ENCODE results near the gene ING4.
"Not testable (repeated sequence)": the region's sequence is repeated elsewhere in the genome, so short reads cannot be mapped to it uniquely, and the experiment has no call there.

The ING4 gene

DNA sequence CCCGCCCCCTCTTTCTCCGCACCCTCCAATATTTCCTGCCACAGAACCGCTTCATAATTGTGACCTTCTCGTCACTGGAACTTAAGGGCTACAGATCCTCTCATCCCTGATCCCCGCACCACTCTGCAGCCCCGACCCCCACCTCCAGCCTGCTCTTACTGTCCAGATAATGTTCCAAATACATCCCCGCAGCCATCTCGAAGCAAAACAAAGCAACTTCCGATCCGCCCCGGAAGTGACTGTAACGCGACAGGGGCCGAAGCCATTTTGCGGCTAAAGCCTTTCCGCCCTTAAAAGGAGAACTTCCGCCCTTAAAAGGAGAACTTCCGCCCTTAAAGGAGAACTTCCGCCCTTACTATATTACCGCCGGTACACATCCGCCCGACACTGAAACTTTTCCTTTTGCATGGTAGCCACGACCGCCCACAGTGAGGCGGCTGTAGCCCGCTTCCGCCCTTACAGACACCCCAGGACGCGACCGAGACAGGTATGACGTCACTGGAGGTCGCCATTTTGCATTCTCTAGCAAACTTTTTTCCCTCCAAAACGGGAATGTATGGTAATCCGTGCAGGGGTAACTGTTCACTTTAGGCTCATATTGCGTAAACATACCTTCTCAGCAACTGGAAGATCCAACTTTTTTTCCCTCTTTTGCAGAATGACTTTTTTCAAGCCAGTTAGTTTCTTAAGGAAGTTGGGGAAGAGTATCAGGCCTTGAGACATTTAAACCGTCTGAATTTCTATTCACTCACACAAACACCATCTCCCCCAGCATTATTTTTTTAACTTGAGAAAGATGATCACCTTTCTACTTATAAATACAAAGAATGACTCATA is at the start of gene ING4:
Gene ING4 (minus strand): TSS at position 214 of the 837 bp plus-strand sequence. CDS start 18 bp downstream, at position 196.
- TF ChIP-seq, protein P1, sequence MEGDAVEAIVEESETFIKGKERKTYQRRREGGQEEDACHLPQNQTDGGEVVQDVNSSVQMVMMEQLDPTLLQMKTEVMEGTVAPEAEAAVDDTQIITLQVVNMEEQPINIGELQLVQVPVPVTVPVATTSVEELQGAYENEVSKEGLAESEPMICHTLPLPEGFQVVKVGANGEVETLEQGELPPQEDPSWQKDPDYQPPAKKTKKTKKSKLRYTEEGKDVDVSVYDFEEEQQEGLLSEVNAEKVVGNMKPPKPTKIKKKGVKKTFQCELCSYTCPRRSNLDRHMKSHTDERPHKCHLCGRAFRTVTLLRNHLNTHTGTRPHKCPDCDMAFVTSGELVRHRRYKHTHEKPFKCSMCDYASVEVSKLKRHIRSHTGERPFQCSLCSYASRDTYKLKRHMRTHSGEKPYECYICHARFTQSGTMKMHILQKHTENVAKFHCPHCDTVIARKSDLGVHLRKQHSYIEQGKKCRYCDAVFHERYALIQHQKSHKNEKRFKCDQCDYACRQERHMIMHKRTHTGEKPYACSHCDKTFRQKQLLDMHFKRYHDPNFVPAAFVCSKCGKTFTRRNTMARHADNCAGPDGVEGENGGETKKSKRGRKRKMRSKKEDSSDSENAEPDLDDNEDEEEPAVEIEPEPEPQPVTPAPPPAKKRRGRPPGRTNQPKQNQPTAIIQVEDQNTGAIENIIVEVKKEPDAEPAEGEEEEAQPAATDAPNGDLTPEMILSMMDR (IDR thresholded peaks at IDR 0.05; ENCODE audit: low read depth, low read length, missing control alignments): no peak
- DNase-seq (ENCODE audit: low read depth): peak; percentile 99
- peak within 1 kb of the TSS; percentile 83 for H3K4me3 ChIP-seq (ENCODE audit: low read depth, low read length)

DNA sequence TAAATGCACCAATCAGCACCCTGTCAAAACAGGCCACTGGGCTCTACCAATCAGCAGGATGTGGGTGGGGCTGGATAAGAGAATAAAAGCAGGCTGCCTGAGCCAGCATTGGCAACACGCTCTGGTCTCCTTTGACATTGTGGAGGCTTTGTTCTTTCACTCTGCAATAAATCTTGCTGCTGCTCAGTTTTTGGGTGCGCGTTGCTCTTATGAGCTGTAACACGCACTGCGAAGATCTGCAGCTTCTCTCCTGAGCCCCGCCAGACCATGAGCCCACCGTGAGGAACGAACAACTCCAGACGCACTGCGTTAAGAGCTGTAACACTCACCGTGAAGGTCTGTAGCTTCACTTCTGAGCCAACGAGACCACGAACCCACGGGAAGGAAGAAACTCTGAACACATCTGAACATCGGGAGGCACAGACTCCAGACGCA is 46.1 kb upstream of the ING4 start:
- no peak overlapping the region for H3K4me3 ChIP-seq (ENCODE audit: low read depth, low read length)
- TF ChIP-seq, protein P1 (IDR thresholded peaks at IDR 0.05; ENCODE audit: low read depth, low read length, missing control alignments): no peak
- DNase-seq (ENCODE audit: low read depth): no peak

DNA sequence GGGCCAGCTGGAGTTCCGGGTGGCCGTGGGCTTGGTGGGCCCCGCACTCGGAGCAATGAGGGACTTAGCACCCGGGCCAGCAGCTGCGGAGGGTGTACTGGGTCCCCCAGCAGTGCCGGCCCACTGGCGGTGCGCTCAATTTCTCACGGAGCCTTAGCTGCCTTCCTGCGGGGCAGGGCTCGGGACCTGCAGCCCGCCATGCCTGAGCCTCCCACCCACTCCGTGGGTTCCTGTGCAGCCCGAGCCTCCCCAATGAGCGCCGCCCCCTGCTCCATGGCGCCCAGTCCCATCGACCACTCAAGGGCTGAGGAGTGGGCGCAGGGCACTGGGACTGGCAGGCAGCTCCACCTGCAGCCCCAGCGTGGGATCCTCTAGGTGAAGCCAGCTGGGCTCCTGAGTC is 45.4 kb upstream of the ING4 start:
- not testable (repeated sequence) for DNase-seq (ENCODE audit: low read depth)

DNA sequence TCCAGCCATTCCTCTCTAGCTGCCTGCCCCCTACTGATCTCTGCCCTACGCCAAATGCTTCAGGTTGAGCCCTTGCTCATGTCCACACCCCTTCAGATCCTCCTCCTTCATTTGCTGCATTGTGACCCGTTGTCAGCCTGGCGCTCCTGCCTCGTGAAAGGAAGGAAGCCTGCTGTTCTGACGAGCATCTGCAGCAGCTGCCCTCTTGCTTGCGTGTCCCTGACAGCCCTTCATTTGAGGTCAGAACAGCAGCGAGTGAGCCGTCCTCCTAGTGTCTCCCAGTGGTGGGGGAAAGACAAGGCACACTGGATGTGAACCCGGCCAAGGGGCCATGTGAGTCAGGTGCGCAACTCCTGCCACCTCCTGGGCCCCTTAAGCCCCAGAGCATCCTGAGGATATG is 40.7 kb upstream of the ING4 start:
- no peak for DNase-seq (ENCODE audit: low read depth)
- TF ChIP-seq, protein P1 (IDR thresholded peaks at IDR 0.05; ENCODE audit: low read depth, low read length, missing control alignments): peak; percentile 2
- no peak overlapping the region for H3K4me3 ChIP-seq (ENCODE audit: low read depth, low read length)

More for the DNA sequence above, 45.4 kb upstream of the ING4 start:
- H3K4me3 ChIP-seq (ENCODE audit: low read depth, low read length): not testable (repeated sequence)

DNA sequence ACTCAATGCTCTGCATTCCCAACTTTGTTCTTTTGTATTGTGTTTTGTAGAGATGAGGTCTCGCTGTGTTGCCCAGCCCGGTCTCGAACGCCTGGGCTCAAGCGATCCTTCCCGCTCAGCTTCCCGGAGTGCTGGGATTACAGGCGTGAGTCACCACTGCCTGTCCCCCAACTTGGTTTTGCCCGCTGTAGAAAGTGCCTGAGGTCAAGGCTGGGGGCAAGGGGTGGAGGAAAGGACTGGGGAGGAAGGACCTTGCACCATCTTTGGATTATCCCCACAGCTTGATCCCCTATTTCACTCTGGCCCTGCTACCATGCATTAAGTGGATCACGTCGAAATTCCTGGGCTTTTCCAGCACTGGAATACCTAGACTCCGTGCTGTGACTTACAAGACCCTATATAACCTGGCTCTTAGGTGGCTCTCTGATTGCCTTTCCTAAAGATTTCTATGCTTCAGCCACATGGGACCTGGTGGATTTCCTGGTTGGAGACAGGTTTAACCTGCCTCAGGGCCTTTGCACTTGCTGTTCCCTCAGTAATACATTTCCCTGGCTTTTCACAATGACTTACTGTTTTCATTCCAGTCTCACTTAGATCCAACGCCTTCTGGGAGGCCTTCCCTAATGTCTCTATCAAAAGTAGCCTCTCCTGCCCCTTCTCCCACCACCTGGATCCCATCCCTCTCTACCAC is 38.3 kb upstream of the ING4 start:
- no peak for DNase-seq (ENCODE audit: low read depth)
- TF ChIP-seq, protein P1 (IDR thresholded peaks at IDR 0.05; ENCODE audit: low read depth, low read length, missing control alignments): no peak
- no peak overlapping the region for H3K4me3 ChIP-seq (ENCODE audit: low read depth, low read length)

DNA sequence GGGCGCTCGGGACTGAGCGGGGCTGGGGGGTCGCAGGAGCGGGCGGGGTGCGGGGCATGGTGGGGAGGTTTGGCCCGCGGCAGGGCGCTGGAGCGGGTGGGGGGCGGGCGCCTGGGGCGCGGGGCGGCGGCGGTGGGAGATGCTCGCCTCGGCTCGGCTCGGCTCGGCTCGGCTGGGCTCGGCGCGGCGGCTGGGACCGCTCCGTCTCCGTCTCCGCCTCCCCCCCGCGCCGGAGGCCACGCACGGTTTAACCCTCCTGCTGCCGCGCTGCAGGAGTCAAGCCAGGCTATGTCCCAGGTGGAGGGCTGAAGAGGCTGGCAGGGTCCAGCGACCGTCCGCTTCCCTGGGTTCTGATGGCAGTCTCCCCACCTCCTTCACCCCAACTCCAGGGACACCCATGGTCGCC is 37.7 kb upstream of the ING4 start, which contains the start of gene PIANP:
Gene PIANP (minus strand): TSS at position 170 of the 406 bp plus-strand sequence. CDS start 2,754 bp downstream, outside the sequence.
- no peak within 1 kb of the TSS for H3K4me3 ChIP-seq (ENCODE audit: low read depth, low read length)
- no peak for DNase-seq (ENCODE audit: low read depth)
- TF ChIP-seq, protein P1 (IDR thresholded peaks at IDR 0.05; ENCODE audit: low read depth, low read length, missing control alignments): no peak

DNA sequence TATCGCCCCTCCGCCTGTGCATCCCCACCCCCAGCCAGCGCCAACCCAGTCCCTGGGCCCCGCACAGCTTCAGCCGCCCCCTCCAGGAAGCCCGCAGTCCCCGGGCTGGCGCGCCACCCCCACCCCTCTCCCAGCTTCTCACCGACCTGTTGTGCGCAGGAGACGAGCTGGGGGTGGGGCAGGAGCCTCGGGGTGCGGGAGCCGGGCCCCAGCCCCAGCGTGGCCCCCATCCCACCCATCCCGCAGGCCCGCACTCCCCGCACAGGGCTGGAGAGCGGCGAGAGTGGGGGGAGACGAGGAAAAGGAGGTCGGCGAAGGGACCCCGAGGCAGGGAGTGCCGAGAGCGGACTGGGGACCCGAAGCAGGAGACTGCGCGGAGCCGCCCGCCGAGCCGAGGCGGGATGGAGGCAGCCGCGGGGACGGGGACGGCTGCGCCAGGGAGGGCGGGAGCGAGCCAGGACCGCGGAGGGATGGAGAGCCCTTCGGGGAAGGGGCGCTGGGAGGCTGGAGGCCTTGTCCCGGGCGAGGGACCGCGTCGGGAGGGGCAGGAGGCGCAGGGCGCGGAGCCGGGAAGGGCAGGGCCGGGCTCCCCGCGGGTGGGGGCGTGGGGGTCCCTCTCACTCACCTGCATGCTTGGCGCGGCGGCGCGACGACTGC is 37.2 kb upstream of the ING4 start:
- TF ChIP-seq, protein P1 (IDR thresholded peaks at IDR 0.05; ENCODE audit: low read depth, low read length, missing control alignments): no peak
- no peak overlapping the region for H3K4me3 ChIP-seq (ENCODE audit: low read depth, low read length)
- no peak for DNase-seq (ENCODE audit: low read depth)
